Measurements from ENCODE around the gene EVX2.
A peak's percentile ranks its signal among the peaks of the same experiment; 100 is the strongest.

EVX2 gene

DNA sequence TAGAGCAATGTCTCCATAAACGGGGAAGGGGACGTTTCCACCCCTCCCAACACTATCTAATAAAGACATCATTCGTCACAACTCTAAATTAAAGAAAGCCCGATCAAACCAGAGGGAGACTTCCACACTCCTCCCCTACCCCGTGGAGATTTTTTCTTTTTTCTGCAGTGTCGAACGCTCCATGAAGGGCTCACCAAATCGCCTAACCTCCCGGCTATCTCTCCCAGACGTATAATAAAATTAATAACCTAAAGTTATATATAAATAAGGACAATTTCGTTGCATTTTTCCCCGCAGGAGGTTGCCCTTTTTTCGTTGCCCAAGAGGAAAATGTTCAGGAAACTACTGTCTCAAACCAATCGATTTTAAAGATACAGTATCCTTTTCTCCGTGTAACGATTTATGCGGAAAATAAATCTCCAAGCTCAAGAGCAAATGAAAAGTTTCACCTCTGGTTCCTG, 2.4 kb downstream of the EVX2 start:
- no peak for DNase-seq

DNA sequence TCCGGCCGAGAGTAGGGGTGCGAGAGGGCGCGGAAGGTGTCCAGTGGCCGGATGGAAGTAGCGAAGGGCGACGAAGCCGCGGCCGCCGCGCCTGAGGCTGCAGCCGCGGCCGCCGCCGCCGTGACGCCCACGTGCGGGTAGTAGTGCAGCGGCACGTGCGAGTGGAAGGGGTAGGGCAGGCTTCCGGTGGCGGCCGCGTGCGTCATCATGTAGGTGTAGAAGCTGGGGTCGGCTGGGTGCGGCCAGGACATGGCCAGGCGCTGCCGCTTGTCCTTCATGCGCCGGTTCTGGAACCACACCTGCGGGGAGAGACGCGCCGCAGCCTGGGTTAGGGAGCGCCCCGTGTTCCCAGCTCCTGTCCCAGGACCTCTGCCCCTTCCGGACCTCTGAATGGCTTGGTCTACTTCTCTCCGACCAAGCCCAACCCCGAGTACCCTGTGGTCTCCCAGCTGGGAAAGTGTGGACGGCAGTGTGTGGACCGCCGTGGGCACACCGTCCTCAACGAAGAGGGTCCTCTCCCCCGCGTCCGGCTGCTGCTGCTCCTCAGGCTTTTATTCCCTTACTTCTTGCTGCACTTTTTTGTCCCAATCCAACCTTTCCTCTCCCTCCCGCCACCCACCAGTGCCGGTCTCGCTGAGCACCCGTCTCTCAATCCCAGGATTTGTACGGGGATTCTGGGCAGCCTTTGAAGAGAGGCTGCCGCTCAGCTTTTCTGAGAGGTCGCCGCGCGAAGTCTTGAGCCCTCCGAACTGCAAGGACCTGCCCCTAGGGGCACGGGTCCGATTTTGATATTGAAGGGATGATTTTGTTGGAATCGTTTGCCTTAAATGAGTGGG, 3.0 kb downstream of the EVX2 start:
- no peak for DNase-seq

DNA sequence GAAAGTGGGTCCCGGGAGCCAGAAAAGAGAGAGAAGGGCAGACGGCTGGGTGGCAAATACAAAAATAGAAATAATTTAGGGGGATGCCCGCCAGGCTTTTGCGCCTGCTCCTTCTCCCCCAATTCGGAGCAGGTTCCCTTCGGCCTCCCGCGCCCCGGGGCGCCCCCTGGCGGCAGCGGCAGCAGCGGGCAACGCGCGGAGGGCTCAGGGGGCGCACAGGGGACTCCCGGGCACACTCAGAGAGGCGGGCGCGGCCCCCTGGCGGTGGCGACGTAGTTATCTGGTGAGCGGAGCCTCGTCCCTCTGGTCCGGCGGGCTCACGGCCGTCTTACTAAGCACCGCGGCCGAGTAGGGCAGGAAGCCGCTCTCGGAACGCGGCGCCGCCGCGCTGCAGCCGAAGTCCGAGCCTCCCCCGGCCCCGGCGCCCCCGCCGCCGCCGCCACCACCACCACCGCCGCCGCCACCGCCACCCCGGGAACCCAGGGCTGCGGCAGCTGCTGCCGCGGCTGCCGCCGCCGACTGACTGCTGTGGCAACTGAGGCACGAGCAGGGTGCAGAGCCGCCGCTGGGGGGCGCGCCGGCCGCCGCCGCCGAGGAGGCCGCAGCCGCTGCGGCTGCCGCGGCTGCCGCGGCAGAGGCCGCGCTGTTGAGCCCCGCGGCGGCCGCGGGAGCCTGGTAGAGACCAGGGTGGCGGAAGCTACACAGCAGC, 3.8 kb downstream of the EVX2 start:
- DNase-seq, result peak; percentile 50

DNA sequence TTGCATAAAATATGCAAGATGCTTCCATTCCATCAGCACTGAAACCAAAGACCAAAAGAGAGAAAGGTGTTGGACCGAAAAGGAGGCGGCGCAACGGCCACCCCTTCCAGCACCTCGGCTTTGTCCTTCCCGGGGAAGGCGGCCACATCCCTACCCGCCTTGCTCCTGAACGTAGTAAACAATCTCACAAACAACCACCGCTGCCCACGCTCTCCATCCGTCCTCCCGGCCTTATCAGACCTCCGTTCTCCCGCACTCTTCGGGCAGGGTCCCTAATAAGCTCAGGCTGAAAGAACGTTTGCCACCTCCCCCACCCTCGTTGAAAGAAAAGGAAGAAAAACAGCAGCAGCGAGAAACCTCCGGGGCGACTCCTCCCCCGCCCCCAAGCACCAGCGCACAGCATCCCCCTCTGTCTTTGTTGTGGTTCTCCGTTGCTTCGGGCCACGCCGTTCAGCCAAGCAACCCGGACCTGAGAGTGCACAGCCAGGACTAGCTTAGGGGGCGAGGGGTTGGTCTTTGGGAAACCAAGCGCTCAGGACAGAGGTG, 4.4 kb downstream of the EVX2 start:
- DNase-seq, result no peak

DNA sequence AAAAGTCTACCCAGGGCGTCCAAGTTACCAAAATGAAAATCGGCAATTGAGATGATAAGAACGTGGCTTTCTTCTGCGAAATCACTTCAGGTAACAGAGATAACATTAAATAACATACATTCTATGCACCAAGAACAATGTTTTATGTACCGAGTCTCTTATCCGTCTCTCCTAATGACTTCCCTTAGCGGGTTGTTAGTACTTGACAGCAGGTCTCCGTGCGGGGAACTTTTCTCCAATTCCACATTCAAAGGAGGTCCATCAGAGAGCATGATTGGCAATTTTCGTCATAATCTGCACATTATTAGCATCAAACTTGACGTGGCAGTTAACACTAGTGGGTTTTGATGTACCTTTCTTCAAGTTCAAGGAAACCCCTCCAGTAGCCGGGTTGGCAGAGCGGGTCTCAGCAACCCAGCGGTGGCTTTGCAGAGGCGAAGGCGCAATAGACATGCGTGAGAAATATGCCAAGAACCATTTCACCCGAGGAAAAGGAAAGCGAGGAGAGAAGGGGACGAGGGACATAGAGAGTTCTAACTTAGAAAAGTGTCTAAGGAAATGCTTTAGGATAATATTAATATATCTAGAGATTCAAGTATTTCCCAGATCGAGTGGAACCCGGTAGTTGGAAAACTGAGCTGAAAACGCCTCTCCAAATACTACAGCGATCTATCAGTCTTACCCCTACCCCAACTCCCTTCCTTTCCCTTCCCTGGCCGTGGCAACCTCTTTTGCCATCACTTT, 5.0 kb downstream of the EVX2 start:
- DNase-seq, result no peak

DNA sequence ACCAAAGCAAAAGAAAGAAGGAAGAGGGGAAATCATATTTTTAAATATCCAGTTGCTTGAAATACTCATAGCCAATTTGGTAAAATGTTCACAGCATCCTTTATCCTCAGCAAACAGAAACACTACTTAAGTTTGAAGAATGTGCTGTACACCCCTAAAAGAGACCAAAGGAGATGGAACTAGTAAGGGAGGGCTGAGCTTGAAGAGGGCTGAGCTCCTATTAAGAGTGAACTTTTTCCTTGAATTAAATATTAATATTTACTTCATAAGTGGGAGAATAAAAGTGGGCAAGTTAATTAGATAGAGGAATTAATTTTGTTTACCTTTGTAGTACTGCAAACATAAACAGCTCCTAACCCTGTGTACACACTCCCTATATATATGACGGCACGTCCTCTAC, 7.0 kb downstream of the EVX2 start:
- no peak for DNase-seq

DNA sequence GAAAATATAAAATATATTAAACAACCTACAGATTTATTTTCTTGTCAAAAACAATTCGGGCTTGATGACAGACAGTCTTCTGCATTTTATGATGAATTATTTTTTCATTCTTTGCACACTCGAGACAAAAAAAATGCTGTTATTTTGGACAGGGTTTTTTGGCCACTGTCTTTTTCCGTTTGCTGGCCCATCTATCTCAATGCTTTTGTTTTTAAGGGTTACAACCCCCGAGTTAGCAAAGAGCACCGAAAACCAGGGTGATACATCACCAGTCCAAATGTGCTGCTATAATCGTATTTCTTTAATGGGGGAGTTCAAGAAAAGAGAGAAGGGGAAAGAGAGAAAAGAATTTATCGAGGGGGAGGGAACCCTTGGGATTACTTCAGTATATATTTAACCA, 7.7 kb downstream of the EVX2 start:
- no peak for DNase-seq

DNA sequence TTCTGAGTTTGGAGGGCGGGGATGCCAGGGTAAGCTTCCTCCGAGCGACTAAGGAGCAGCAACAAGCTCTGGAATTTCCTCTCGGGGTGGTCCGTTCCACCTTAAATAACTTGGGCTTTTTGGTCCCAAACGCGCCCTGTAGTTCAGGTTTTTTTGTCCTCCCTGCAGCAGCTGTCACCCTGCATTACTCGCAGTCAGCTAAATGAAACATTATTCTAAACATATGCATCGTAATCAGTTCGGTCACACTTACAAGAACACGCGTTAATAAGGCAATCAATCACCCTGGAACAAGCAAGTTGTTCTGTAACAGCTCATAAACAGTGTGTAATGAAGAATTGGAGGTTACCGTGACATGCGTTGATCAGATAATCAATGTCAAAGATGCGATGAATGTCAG, 8.3 kb downstream of the EVX2 start:
- no peak for DNase-seq

DNA sequence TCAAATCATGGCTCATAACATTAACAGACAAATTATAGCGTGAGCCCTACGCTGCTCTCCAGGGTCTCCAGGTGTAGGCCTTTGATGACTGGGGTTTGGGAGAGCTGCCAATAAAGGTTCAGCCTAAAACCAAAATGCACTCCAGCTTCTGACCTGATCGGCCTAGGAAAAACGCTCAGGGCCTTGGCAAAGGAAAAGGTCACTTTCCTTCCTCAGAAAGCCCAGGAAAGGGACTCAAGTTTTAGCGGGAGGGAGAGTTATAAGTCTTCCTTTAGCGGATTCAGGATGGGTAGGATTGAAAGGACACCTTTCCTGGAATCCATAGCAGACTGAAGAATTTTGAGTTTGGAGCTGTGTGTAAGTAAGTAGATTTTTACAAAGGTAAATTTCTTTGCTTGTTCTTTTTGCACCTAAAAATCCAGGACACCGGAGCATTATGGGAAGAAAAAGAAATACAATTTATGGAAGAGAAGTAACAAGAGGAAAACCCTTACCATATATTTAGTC, 8.8 kb downstream of the EVX2 start:
- DNase-seq, result peak; percentile 73

DNA sequence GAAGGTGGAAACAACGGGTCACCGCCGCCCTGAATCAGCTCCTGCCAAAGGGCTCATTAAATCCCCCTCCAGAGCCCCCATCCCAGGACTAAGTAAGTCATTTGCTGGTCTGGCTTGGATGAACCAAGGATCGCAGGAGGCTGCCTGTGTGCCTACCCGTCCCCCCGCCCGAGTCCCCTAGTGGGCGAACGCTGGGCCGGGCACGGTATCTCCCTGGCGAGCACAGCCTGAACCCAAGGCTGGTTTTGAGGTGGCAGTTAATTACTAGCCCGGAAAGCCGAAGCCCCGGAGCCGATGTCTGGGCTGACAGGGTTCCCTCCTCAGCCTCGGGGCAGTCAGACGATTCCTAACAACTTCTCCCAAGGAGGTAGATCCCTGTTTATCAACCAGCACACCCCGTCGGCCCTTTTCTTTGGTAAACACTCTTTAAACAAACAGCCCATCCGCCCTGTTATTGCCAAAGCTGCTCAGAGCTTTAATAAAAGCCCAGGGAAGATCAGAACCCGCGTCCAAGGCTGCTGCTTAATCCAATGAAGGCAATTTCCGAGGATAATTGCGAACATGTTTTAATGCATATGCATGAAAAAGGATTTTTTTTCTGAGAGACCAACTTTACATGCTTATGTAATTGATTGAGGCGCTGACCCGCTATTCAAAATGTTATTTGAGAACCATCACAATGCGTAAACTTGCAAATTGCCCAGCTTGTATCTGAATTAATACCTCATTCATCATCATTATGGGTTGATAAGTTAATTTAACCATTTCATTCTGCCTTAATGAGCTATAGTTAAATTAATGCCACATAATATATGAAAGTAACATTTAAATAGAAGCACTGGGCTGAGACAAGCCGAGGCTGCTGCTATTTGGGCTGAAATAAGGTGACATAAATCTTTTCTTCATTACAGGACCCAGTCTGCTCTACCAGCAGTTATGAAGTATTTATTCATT, 10.5 kb downstream of the EVX2 start:
- DNase-seq, result no peak

DNA sequence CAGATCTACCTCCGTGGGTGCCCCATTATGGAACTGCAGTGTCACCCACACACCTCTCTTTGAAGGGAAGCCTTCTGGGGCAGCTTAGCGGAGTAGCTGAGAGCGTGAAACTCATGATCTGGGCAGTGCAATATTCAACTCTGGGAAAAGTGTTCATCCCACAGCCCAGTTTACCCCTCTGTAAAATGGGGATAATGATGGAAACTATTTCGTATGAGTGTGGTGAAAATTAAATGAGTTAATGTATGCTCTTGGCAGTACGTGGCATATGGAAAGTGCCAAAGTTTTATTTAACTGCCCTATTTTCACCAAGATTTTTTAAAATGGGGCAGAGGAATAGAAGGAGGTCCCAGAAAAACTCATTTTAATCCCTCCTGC, 11.5 kb downstream of the EVX2 start:
- no peak for DNase-seq

DNA sequence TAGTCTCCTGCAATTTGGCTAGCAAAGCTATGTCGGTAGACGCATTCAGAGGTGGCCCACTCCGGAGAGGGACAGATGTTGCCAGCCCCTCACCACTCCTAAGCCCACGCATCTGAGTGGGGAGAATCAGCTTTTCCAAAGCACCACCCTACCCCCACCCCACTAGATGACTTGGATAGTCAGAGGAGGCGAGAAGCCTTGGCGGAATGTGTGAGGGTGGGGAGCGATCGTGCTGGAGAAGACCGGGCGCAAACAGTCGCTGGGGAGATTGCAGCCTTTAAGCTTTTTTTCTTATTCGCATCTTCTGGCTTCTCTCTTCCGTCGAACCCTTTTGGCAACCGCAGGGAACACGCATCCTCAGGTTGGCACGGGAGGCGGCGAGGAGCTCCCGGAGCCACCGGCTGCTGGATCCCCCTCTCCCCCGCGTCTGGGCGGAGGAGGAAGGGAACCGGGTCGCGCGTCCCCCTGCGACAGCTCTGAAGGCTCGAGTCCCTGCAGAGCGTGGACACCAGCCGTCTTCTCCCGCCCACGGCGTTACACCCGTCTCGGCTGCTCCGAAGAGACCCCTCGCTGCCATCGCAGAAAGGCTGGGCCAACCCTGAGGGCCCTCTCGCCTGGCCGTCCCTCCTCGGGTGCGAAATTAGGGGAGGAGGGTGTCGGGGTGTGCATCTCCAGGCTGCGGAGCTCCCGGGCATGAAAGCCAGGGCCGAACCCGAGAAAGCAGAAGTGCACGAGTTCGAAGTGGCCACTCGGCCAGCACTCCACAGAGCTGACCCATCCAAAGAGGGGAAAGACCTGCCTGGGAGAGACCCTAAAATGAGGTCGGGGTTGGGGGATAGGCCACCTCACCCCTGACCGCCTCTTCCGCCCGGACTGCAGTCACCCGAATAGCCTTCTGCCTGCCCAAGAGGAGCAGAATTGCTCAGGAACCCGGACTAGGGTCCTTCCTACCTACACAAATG, 12.2 kb downstream of the EVX2 start:
- DNase-seq, result no peak

DNA sequence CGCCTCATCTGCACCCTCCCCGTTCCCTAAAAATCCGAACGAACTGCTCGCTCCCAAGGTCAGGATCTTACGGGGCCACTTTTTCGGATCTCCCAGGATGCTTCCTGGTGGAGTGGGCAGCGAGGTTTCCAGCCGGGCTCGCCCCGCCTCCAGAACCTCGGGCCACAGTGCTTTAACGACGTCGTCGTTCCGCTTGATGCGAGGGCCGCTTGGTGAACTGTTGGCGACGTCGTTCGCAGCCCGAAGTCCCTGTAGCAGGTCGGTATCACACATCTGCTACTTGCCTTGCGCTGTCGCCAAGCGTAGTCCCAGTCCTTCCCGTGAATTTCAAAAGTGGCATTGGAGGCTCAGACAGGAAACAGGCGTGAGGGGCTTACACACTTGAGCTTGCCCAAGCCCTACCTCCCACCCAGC, 15.3 kb downstream of the EVX2 start:
- DNase-seq, result no peak

DNA sequence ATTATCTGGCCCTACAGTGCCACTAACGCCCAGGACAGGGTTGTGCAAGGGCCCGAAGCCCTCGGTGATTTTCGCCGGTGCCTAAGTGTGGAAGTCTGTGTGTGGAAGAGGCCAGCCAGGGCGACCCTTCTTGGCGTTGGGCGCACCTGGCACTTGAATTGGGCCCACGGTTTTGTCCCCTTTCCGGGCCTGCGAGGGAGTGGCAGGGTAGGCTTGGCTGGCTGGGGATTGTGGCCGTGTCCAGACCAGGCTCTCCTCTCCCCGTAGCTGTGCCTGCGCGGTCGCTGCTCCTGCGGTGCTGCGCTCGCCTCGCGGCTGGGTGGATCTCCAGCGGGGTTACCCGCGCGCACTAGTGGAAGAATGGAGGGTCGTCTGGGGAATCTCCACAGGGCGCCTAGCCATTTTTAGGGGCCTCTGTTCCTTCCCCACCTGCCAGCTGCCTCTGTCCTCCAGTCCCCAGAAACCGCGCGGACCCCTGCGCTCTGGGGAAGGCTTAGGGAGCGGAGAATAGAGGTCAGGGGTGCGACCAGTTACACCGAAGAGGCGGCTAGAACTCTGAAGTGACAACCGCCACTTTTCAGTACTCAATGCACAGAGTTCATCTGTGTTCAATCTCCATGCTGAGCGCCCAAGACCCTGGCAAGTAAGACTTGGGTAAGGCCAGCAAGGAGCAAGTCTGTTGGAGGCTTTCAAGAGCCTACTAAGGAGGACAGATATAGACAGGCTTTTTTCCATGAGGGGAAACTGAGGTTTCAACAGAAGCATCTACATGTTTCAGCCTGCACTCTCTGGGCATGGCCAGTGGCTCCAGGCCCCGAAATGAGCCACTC, 16.0 kb downstream of the EVX2 start:
- DNase-seq, result no peak

DNA sequence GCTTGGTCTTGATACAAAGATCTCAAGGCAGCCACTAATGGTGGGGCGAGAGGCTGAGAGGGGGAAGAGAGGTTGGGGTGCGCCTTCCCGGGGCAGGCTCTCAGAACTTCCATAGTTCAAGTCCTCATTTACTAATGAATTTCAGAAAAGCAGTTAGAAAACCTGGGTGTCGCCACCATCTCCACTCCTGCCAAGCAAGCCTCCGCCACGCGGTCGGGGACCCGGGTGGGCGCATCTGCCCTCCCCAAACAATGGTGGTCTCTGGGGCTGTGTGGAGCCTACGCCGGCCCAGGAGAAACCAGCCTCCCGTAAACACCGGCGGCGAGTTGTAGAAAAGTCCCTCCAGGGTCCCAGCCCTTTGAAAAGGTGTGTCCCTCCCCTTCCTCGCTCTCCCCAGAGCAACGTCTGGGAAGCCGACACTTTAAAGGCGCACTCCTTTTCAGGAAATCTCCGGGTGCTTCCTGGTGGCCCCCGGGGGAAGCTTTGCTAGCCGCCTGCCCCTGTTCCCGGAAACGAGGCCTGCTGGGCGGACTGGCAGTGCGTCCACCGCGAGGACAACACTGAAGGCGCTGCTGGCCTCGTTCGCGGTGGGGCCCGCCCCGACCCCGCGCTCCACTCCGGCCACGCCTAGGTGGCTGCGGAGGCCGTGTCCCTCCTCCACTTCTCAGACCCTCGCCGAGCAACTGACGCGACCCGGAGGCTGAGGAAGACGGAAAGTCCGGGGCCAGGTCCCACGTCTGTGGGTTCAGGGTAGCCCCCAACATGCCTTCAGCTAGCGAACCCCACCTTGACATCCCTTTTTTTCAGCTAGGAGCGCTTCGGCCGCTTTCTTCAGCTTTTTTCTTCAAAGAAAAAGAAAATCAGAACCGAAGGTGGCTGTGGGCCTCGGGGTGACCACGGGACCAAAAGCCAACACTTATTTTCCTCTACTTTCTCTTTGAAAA, 16.8 kb downstream of the EVX2 start:
- DNase-seq, result no peak

DNA sequence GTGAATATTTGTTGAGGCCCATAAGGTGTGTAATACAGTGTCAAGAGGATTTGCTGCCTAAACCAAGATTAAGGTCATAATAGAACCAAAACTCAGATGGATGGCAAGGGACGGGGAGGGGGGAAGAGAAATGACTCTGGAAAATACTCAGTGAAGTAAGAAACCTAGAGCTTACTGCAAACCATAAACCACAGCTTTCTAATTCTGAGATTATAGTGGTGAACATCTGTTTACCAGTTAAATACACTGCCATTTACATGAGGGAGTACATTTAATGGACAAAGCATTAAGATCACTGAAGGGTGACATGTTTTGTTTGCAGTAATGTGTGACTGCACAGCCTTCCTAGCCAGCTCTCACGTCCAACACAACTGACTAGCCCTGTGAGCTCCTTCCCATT, 19.8 kb downstream of the EVX2 start:
- DNase-seq, result peak; percentile 37

DNA sequence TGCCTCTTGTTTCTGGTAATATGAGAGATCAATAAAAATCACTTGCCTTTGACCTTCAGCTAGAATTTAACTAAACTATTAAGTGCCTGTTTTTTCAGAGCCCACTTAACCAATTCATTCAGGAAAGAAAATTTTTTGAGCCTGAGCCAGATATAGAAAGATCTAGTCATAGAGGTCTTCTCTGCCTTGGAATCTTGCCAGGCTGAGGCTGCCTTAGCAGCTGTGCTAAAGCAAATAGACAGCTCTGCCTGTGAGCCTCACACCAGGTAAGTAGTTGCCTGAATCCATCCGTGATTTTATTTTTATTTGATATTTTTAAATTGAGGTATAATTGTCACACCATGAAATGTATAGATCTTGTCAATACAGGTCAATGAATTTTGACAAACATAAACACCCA, 27.4 kb downstream of the EVX2 start:
- DNase-seq, result peak; percentile 93

DNA sequence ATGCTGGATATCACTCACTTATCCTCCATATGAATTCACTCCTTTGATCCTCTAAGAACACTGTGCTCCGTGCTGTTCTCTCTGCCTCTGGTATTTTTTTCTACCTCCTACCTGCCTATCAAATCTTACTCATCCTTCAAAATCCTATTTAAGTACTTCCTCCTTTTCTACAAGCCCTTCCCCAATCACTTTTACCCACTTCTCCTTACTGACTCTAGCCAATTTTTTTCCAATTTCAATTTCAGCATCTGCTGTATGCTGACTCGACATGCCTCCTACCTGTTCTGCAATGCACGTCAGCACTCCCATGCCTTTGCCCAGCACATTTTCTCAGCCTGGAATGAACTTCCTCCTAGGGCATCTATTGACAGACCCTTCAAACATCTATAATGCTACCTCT, 44.4 kb downstream of the EVX2 start:
- DNase-seq, result no peak

DNA sequence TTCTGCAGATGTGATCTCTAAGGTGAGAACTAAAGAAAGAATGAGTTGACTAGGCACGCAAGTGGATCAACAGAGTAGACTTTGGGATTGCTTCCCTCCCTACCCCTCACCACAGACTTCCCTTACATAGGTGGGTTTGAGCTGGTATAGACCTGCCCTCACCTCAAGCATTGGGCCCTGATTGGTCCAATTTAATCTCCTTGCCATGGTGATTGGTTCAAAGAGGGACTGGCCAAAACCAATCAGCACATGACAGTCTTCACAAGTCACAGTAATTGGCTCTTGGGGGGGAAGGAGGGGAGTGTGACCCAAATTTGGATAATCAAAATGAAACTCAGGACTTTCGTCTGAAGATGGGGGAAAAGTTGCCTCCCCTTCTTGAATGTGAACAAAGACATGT, 45.1 kb downstream of the EVX2 start:
- DNase-seq, result no peak
